Naive thymus-derived CD8-positive, alpha-beta T cell (primary cell): ENCODE measurements around the gene LTA4H. TPM values are rescaled to one million over a fixed set of nuclear protein-coding genes. Genes with fewer than 3 reads are reported as not detected.
A peak's percentile ranks its signal among the peaks of the same experiment; 100 is the strongest.
"Not testable (repeated sequence)": the region's sequence is repeated elsewhere in the genome, so short reads cannot be mapped to it uniquely, and the experiment has no call there.

Experiments
- ATAC-seq, 2 donors: fragments of 150-1000 bp; cut with Tn5 transposase in 1 of 2; sonication (Bioruptor Pico), chemical (Tn5 transposase) in 1 of 2; 1 replicate in 1 of 2; 2 replicates in 1 of 2; pipeline ENCODE4 v1.10.0; 2021; ENCODE audit warnings: mild to moderate bottlenecking in 2 of 2, moderate library complexity in 2 of 2
- POLR2A ChIA-PET: fragments of 350-600 bp; sonication (Branson Sonifier 250); formaldehyde crosslinking; loops from one replicate; lab custom pipeline; 2021; ENCODE audit warnings: antibody characterized with exemption; lab: Charles Lee
- DNase-seq, 10 donors: peaks; one replicate each; pipeline versions ENCODE4 v3.0.0 to v3.0.0-alpha.2; 2020 to 2022
- H3K27ac Mint-ChIP-seq, 10 donors: one replicate each; pipeline ENCODE4 v1.8.0; 2020 to 2022; ENCODE audit warnings: mild to moderate bottlenecking in 10 of 10, mixed read lengths in 10 of 10, moderate library complexity in 4 of 10, inconsistent platforms in 1 of 10
- H3K27me3 Mint-ChIP-seq, 5 donors: one replicate each; pipeline ENCODE4 v1.8.0; 2021 to 2022; ENCODE audit warnings: mixed read lengths in 5 of 5
- H3K36me3 Mint-ChIP-seq, 3 donors: one replicate each; pipeline ENCODE4 v1.8.0; 2020 to 2022; ENCODE audit warnings: mixed read lengths in 3 of 3, mild to moderate bottlenecking in 2 of 3, inconsistent platforms in 1 of 3
- H3K4me1 Mint-ChIP-seq, 4 donors: one replicate each; pipeline ENCODE4 v1.8.0; 2021 to 2022; ENCODE audit warnings: mixed read lengths in 4 of 4
- H3K4me3 Mint-ChIP-seq, 10 donors: one replicate each; pipeline ENCODE4 v1.8.0; 2020 to 2022; ENCODE audit warnings: mild to moderate bottlenecking in 10 of 10, mixed read lengths in 10 of 10, moderate library complexity in 6 of 10, inconsistent platforms in 1 of 10
- H3K9me3 Mint-ChIP-seq, 9 donors: one replicate each; pipeline ENCODE4 v1.8.0; 2020 to 2022; ENCODE audit warnings: mixed read lengths in 9 of 9, mild to moderate bottlenecking in 3 of 9, inconsistent platforms in 1 of 9, moderate library complexity in 1 of 9
- polyA plus RNA-seq, 3 donors: library from polyadenylated mRNA; unstranded; fragments of 300-500 nt; fragmentation: Illumina TruSeq; gene quantifications; one replicate each; pipeline ENCODE4 v1.2.3, GENCODE V29; 2021
- total RNA-seq, 8 experiments: library from RNA in 2 of 8; stranded (reverse) in 2 of 8; gene quantifications; one replicate each; pipeline ENCODE4 v1.2.3 and lab custom pipeline; 2021 to 2026

Gene LTA4H
- total and polyA plus RNA-seq, 5 experiments from 2014 or later: 62.0 to 80.9 (median 68.6) TPM

DNA sequence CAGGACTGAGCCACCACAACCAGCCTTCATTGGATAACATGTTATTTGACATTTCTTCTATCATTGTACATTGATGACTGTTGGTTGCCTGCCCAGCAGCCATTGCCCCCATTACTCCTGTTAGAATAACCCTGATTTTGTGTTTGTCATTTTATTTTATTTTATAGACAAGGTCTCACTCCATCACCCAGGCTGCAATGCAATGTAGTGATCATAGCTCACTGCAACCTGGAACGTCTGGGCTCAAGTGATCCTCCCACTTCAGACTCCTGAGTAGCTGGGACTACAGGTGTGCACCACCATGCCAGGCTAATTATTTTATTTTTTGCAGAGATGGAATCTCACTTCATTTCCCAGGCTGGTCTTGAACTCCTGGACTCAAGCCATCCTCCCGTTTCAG lies 33.2 kb upstream of the LTA4H start:
- H3K27me3 Mint-ChIP-seq: peaks cover 0 to 2% (median 0%) of the 10 kb centered on the region in 5 donors
- no peak overlapping the region for H3K4me3 Mint-ChIP-seq
- no peak for DNase-seq
- H3K27ac Mint-ChIP-seq: no peak overlapping the region
- POLR2A ChIA-PET: no interaction called here
- no peak for ATAC-seq
- H3K4me1 Mint-ChIP-seq: peaks cover 4 to 33% (median 14%) of the 10 kb centered on the region in 4 donors
- H3K9me3 Mint-ChIP-seq: peaks cover 0 to 2% (median 0%) of the 10 kb centered on the region in 9 donors
- no peaks in the 10 kb centered on the region for H3K36me3 Mint-ChIP-seq

DNA sequence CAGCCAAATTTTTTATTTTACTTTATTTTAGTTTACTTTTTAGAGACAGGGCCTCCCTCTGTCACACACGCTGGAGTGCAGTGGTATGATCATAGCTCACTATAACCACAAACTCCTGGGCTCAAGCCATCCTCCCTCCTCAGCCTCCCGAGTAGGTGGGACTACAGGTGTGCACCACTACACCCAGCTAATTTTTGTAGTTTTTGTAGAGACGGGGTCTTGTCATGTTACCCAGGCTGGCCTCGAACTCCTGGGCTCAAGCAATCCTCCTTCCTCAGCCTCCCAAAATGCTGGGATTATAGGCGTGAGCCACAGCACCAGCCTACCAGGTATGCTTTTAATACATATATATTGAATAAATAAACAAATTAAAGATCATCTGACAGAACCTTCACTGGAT lies 32.7 kb upstream of the LTA4H start:
- Mint-ChIP-seq H3K36me3 (no peaks in the 10 kb centered on the region), H3K4me3 (no peak overlapping the region), H3K9me3 (peaks cover 0 to 2% (median 0%) of the 10 kb centered on the region in 9 donors), H3K27ac (no peak overlapping the region), H3K4me1 (peaks cover 6 to 33% (median 13%) of the 10 kb centered on the region in 4 donors), H3K27me3 (no peaks in the 10 kb centered on the region)
- POLR2A ChIA-PET: no interaction called here
- ATAC-seq (no peak), DNase-seq (no peak)

DNA sequence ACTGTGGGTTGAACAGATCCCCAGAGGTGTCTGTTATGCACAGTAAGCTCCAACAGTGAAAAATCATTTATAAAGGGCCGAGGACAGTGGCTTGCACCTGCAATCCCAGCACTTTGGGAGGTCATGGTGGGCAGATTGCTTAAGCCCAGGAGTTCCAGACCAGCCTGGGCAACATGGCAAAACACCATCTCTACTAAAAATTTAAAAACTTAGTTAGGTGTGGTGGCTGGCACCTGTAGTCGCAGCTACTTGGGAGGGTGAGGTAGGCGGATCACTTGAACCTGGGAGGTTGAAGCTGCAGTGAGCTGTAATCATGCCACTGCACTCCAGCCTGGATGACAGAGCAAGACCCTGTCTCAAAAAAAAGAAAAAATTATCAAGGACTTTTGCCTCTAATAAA lies 30.4 kb upstream of the LTA4H start:
- peaks cover 8 to 35% (median 20%) of the 10 kb centered on the region in 4 donors for H3K4me1 Mint-ChIP-seq
- H3K4me3 Mint-ChIP-seq, POLR2A ChIA-PET, H3K36me3 Mint-ChIP-seq, DNase-seq, H3K9me3 Mint-ChIP-seq, ATAC-seq, H3K27me3 Mint-ChIP-seq: not testable (repeated sequence)
- H3K27ac Mint-ChIP-seq: peak overlapping the region in 1 of 10 donors; percentile 47

DNA sequence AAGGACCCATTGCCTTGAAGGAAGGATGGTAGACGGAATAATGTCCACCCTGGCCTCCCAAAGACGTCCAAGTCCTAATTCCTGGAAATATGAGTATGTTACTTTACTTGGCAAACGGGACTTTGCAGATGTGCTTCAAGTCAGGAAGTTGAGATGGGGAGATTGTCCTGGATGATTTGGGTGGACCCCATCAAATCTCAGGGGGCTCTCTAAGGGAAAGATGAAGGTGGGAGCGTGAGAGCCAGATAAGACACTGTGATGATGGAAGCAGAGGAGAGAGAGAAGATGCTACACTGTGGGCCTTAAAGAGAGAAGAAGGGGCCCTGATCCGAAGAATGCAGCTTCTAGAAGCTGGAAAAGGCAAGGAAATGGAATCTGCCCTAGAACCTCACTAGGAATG lies 29.6 kb upstream of the LTA4H start:
- H3K9me3 Mint-ChIP-seq: peaks cover 0 to 2% (median 0%) of the 10 kb centered on the region in 9 donors
- H3K27ac Mint-ChIP-seq: peak overlapping the region in 2 of 10 donors; percentile 4 to 37
- no peak for DNase-seq
- no peak for ATAC-seq
- H3K4me3 Mint-ChIP-seq: no peak overlapping the region
- no peaks in the 10 kb centered on the region for H3K36me3 Mint-ChIP-seq
- POLR2A ChIA-PET: interaction anchor here (1.6 kb wide), 1 partner anchor 335 kb away, joined by 5 read pairs; the partner anchor contains the start of gene CDK17
- no peaks in the 10 kb centered on the region for H3K27me3 Mint-ChIP-seq
- H3K4me1 Mint-ChIP-seq: peaks cover 8 to 30% (median 20%) of the 10 kb centered on the region in 4 donors

DNA sequence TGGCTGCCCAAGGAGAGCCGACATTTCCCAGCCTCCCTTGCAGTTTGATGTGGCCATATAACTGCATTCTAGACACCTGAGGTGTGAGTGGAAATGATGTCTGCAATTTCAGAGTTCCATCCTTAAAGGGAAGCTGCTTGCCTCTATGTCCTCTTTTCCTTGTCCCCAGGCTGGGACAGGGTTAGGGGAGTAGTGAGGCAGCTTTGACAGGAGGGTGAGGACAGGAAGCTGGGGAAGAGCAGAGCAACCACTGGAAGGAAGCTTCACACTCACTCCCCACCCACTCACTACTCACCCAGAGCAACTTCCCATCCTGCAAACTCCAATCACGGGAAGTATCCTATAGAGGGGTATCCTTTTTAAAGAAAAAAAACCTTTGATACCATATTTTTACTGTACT lies 28.9 kb upstream of the LTA4H start:
- no peaks in the 10 kb centered on the region for H3K27me3 Mint-ChIP-seq
- H3K36me3 Mint-ChIP-seq: no peaks in the 10 kb centered on the region
- peak overlapping the region in 2 of 10 donors; percentile 37 to 59 for H3K27ac Mint-ChIP-seq
- POLR2A ChIA-PET: interaction anchor here (1.6 kb wide), 1 partner anchor 336 kb away, joined by 5 read pairs; the partner anchor contains the start of gene CDK17
- no peak for DNase-seq
- no peak for ATAC-seq
- peaks cover 8 to 30% (median 20%) of the 10 kb centered on the region in 4 donors for H3K4me1 Mint-ChIP-seq
- H3K9me3 Mint-ChIP-seq: no peaks in the 10 kb centered on the region
- no peak overlapping the region for H3K4me3 Mint-ChIP-seq

DNA sequence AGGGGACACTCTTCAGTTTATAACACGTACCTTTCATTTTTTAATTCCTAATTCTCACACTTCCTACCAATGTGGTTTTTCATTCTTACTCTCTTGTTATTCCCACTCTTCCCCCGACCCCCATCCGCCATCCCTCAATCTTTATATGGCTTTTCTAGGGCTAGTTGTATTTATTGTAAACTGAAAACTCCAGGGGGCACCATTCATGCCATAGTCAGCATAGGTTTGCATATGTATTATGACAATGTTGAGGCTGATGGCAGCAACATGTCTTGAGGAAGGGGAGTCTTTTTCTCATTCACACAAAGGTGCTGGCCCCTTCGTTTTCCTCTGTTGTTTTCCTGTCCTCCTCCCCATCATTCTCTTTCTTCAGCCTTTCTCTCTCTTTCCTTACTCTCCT lies 27.7 kb upstream of the LTA4H start:
- no peak for ATAC-seq
- POLR2A ChIA-PET: interaction anchor here (0.9 kb wide), 1 partner anchor 152 kb away, joined by 3 read pairs; no protein-coding TSS in a partner anchor
- peaks cover 8 to 30% (median 20%) of the 10 kb centered on the region in 4 donors for H3K4me1 Mint-ChIP-seq
- DNase-seq: peak in 2 of 10 donors; percentile 33
- peak overlapping the region in 4 of 10 donors; percentile 2 to 40 (median 22) for H3K27ac Mint-ChIP-seq
- H3K4me3 Mint-ChIP-seq: no peak overlapping the region
- H3K27me3 Mint-ChIP-seq: no peaks in the 10 kb centered on the region
- peaks cover 0 to 2% (median 0%) of the 10 kb centered on the region in 9 donors for H3K9me3 Mint-ChIP-seq
- H3K36me3 Mint-ChIP-seq: no peaks in the 10 kb centered on the region

DNA sequence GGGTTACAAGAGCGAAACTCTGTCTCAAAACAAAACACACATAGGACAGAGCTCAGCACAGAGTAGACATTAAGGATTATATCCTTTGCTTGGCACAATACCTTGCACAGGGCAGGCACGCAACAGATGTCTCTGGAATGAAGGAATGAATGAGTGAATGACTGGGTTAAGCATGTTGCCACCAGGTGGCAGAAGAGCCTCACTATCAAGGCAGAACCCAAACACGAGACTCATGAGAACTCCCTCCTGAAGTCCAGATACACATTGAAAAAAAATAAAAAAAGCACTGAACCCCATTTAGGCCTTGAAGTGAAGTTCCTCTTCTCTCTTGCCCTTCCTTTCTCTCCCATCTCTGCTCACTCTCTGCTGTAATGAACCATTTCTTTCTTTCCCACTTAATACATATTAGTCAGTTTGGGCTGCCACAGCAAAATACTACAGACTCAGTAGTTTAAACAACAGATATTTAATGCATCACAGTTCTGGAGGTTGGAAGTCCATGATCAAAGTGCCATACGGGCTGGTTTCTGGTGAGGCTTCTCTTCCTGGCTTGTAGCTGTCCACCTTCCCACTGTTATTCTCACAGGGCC lies 26.6 kb upstream of the LTA4H start:
- no peak overlapping the region for H3K4me3 Mint-ChIP-seq
- peak; percentile 91 to 92 for ATAC-seq
- H3K27ac Mint-ChIP-seq: peak overlapping the region in 3 of 10 donors; percentile 24 to 29 (median 25)
- H3K9me3 Mint-ChIP-seq: peaks cover 0 to 5% (median 3%) of the 10 kb centered on the region in 9 donors
- H3K4me1 Mint-ChIP-seq: peaks cover 8 to 30% (median 20%) of the 10 kb centered on the region in 4 donors
- POLR2A ChIA-PET: interaction anchor here (0.7 to 1.2 kb wide), 3 partner anchors 148 to 153 kb away, joined by 3 read pairs; no protein-coding TSS in a partner anchor
- peak; percentile 50 to 86 (median 72) for DNase-seq
- peaks cover 0 to 3% (median 0%) of the 10 kb centered on the region in 3 donors for H3K36me3 Mint-ChIP-seq
- H3K27me3 Mint-ChIP-seq: no peaks in the 10 kb centered on the region

DNA sequence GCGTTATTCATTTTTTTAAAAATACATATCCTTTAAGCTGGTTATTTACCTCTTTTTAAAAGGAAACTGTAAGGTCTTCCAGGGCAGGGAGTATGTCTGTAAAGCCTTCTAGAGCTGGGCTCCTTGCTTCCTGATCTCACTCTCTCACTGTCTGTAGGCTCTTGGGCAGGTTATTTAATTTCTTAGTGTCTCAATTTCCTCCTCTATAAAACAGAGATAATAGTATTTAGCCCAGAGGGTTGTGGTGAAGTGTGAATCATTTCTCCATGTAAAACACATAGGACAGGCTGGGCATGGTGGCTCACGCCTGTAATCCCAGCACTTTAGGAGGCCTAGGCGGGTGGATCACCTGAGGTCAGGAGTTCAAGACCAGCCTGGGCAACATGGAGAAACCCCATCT lies 25.9 kb upstream of the LTA4H start:
- Mint-ChIP-seq H3K9me3 (peaks cover 0 to 5% (median 3%) of the 10 kb centered on the region in 9 donors), H3K27ac (peak overlapping the region in 1 of 10 donors; percentile 25), H3K36me3 (peaks cover 0 to 3% (median 0%) of the 10 kb centered on the region in 3 donors), H3K4me3 (no peak overlapping the region), H3K4me1 (peaks cover 8 to 30% (median 21%) of the 10 kb centered on the region in 4 donors), H3K27me3 (no peaks in the 10 kb centered on the region)
- DNase-seq: no peak
- ATAC-seq: no peak
- POLR2A ChIA-PET: interaction anchor here (0.6 to 0.7 kb wide), 2 partner anchors 149 to 153 kb away, joined by 3 read pairs; no protein-coding TSS in a partner anchor

DNA sequence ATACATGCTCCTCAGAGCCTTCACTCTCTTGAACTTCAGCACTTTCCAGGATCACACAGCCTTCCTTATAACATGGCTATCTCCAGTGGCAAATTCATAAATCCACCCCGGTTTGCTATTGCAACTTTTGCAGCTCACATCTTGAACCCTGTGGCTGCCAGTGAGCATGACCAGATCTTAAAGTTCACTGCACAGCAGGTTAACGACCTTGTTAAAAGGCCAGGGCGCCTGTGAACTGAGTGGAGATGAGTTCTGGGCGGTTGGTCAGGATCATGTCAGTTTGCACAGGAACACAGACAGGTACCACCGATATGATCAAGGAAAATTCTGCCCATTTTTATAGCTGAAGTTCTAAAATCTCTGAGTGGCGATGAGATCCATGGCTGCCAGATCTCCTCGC lies 24.7 kb upstream of the LTA4H start:
- no peak for DNase-seq
- POLR2A ChIA-PET: no interaction called here

DNA sequence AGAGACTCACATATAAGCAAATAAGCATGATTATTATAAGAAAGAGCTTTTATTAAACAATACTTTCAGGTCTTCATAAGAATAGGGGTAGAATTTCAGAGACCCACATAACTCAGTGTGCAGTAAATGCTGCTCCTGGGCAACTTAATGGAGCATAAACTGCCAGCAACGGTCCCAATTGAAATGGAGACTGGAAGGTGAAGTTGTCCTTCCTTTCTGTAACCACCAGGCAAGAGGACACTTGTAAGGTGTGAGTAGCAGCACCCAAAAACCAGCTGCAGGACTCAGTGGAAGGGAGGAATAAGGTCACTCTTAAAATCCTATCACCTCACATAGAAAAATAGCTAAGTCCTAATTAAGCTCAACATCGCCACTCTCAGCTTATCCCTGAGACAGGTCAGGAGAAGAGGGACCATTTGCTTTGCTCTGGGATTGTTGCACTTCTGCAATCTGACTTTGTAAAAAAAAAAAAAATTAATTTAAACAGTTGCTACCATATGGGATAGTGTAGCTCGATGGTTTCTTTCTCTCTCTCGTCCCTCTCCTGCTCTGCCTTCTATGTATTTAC lies 22.7 kb upstream of the LTA4H start:
- peaks cover 4 to 19% (median 14%) of the 10 kb centered on the region in 4 donors for H3K4me1 Mint-ChIP-seq
- no peak overlapping the region for H3K27ac Mint-ChIP-seq
- ATAC-seq (no peak), DNase-seq (no peak)
- POLR2A ChIA-PET: no interaction called here
- H3K9me3 Mint-ChIP-seq: peaks cover 0 to 5% (median 3%) of the 10 kb centered on the region in 9 donors
- no peaks in the 10 kb centered on the region for H3K27me3 Mint-ChIP-seq
- peaks cover 0 to 6% (median 0%) of the 10 kb centered on the region in 3 donors for H3K36me3 Mint-ChIP-seq
- no peak overlapping the region for H3K4me3 Mint-ChIP-seq

More for the DNA sequence above, 24.7 kb upstream of the LTA4H start:
- no peak for ATAC-seq
- no peaks in the 10 kb centered on the region for H3K27me3 Mint-ChIP-seq
- H3K4me1 Mint-ChIP-seq: peaks cover 8 to 30% (median 21%) of the 10 kb centered on the region in 4 donors
- no peak overlapping the region for H3K4me3 Mint-ChIP-seq
- H3K27ac Mint-ChIP-seq: peak overlapping the region in 1 of 10 donors; percentile 34
- peaks cover 0 to 3% (median 0%) of the 10 kb centered on the region in 3 donors for H3K36me3 Mint-ChIP-seq
- H3K9me3 Mint-ChIP-seq: peaks cover 0 to 5% (median 3%) of the 10 kb centered on the region in 9 donors

DNA sequence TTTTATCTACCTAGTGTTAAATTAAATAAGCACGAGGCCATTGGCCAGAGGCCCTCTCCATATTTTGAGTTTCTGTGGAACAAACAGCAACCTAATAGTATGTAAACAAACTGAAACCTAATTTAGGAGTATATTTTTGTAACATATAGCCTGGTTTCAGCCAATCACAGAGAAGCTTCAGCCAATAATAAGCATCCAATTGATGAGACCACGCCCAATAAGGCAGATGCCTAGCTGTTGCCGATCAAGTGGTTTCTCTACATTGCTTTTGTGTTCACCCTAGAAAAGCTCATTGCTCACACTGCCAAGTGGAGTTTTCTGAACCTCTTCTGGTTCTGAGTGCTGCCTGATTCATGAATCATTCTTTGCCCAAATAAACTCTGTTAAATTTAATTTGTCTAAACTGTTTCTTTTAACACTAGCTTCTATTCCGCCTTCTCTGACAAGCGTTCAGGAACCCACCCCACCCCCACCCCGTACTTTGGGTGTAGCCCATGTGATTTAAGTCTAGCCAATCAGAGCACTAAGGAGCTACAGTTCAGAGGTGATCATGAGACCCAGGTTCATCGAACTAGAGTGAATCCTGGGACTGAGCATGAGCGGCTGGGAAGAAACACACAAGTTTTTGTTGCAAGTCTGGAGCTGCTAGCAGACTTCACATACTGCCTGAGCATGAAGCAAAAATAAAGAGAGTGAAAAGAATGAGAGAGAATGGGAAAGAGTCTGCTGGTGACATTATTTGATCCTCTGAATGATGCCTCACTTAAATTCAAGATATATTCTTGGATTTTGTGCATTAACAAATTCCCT lies 21.5 kb upstream of the LTA4H start:
- Mint-ChIP-seq H3K27ac (no peak overlapping the region), H3K4me1 (peaks cover 2 to 15% (median 6%) of the 10 kb centered on the region in 4 donors), H3K27me3 (no peaks in the 10 kb centered on the region), H3K9me3 (peaks cover 0 to 7% (median 3%) of the 10 kb centered on the region in 9 donors), H3K4me3 (no peak overlapping the region), H3K36me3 (peaks cover 0 to 6% (median 0%) of the 10 kb centered on the region in 3 donors)
- DNase-seq (no peak), ATAC-seq (no peak)
- POLR2A ChIA-PET: interaction anchor here (2.1 kb wide), 1 partner anchor 9 kb away, joined by 4 read pairs; no protein-coding TSS in a partner anchor

DNA sequence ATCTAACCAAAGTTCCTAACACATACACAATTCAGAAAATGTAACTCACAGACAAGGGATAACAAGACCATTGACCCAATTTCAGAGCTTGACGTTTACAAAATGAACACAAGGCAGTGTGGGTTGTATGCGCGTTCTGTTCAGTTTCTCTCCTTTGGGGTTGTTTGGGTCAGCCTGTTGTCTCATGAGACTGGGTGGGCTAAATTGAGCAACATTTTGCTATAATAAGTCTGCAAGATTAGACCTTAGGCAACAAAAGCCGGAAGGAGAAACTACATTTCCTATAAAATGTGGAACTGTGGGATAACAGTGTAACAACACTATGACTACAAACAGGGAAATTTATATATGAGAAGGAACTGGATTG lies 18.8 kb upstream of the LTA4H start:
- no peak for DNase-seq
- peaks cover 0 to 6% (median 0%) of the 10 kb centered on the region in 3 donors for H3K36me3 Mint-ChIP-seq
- peaks cover 3 to 14% (median 5%) of the 10 kb centered on the region in 4 donors for H3K4me1 Mint-ChIP-seq
- H3K4me3 Mint-ChIP-seq: no peak overlapping the region
- no peaks in the 10 kb centered on the region for H3K27me3 Mint-ChIP-seq
- H3K9me3 Mint-ChIP-seq: peaks cover 0 to 7% (median 3%) of the 10 kb centered on the region in 9 donors
- no peak overlapping the region for H3K27ac Mint-ChIP-seq
- POLR2A ChIA-PET: interaction anchor here (0.7 kb wide), 1 partner anchor 346 kb away, joined by 3 read pairs; the partner anchor contains the start of gene CDK17
- no peak for ATAC-seq
